RPMI8226 (cell line): ENCODE measurements around the gene AHRR.
A peak's percentile ranks its signal among the peaks of the same experiment; 100 is the strongest.

Experiments used
- DNase-seq: peaks from one replicate; pipeline ENCODE4 v3.0.0-alpha.2; 2015

AHRR gene

DNA sequence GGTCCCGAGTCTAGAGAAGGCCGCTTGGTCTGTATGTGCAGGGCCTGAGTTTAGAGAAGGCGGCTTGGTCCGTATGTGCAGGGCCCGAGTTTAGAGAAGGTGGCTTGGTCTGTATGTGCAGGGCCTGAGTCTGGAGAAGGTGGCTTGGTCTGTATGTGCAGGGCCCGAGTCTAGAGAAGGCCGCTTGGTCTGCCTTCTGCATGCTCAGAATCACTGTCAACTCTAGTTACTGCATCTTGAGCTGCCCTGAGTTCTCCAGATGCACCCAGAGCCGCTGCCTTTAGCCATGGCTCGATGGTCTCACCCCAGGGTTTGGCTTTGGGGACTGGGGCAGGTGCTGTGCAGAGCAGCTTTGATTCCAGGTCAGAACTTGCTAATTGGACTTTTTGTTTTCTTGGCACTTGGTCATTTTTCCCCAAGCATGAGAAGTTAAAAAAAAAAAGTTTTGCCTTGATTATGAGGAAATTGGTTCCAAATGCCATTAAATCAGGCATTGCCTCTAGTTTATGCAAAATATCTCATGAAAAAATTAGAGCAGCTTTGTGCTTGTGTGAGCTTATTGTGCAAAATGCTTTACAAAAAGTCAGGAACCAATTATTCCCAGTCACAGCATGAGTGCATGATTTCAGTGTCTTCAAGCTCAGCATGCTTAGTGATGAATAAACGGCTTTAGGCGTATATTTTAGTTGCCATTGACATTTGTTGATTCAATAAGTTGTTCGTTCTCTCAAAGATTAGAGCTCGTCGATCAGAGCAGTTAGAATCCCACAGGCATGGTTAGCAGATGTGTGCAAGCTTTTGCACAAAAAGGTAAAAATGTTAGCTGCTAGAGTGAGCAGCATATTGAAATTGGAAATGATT, 96.0 kb downstream of the AHRR start:
- no peak for DNase-seq

DNA sequence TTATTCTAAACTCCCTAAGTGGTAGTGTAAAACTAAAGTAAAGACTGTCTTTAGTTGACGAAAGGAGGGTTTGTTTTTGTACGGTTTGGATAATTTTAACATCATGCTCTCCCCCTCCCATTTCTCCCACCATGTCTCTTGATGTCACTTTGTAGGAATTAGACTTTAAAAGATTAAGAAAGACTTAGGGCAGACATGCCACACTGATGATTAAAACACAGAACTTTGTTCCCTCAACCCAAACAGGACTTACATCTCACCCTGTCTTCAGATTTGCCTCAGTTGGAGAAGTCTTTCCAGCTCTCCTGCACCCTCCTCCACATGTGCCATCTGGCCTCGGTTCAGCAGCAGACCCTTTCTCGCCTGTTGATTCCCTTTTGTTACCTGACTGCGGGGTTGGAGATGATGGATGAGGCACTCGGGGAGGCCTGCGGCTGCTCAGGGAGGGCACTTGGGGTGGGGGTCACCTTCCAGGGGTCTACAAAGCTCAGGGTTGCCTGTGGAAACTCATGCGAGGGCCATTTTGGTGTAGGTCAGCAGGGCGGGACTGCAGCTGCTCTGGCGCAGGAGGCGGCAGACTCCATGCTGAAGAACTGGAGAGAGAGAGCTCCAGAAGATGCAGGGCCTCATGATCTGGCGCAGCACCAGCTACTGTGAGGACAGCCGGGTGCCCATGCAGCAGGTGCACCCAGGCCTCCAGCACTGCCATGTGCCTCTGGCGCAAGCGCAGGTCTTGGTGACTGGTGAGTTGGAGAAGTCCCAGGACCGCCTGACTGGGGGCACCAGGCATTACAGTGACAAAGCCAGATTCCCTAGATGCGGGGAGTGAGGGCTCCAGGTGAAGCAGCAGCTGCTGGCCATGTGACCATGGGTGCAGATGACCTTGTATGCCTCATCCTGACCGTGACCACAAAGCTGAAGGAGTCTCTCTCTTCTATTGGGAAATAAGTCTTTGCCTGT, 96.9 kb downstream of the AHRR start:
- DNase-seq: peak; percentile 73

GRCh38 chr5:419970-420369, 98.5 kb downstream of the AHRR start:
- DNase-seq: no peak

DNA sequence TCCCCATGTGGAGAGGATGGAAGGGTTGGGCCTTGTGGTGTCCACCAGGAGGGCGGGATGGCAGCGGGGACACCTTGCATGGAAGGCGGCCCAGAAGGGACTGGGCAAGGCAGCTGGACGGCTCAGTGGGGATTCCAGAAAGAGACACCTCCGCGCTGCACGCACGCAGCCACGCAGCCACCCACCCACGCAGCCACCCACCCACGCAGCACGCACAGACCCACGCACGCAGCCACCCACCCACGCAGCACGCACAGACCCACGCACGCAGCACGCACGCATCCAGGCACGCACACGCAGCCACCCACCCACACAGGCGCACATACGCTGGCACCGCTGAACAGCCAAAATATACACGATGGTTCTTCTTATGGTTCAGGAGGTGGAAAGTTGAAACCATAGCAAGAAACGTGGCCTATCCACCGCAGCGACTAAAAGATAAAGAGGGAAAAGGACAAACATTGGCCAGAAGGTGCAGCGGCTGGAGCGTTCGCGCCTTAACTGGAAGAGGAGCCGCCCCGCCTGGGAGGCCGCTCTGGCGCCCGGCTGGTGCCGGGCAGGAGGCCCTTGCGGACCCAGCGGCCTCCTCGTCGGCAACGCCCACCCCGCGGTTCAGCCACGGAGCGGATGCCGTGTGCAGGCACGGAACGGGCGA, 99.2 kb downstream of the AHRR start:
- no peak for DNase-seq

- no peak for DNase-seq
Observed at GRCh38 chr5:421287-421880, 99.9 kb downstream of the AHRR start.

GRCh38 chr5:421901-422300, 100.4 kb downstream of the AHRR start:
- no peak for DNase-seq

GRCh38 chr5:422323-423232, 101.1 kb downstream of the AHRR start:
- DNase-seq: no peak

DNA sequence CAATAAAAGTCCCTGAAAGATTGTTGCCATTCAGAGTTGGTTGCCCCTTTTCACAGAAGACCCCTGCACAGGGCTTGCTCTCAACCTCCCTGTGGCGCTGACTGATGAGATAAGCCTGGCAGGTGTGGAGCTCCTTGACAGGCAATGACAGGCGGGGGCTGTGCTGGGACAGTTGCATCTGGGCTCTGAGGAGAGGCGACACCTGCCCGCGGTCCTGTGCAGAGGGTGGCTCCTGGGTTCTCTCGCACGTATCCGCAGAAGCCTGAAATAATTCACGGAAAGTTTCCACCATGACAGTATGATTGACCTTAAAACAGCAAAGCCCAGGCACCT, 101.7 kb downstream of the AHRR start:
- no peak for DNase-seq

GRCh38 chr5:423626-424261, 102.2 kb downstream of the AHRR start:
- DNase-seq: no peak

- peak; percentile 88 for DNase-seq
Observed at GRCh38 chr5:424301-425110, 103.0 kb downstream of the AHRR start.

- DNase-seq: no peak
Observed at GRCh38 chr5:425714-426113, 104.2 kb downstream of the AHRR start.

GRCh38 chr5:426392-426976, 105.0 kb downstream of the AHRR start:
- DNase-seq: no peak

DNA sequence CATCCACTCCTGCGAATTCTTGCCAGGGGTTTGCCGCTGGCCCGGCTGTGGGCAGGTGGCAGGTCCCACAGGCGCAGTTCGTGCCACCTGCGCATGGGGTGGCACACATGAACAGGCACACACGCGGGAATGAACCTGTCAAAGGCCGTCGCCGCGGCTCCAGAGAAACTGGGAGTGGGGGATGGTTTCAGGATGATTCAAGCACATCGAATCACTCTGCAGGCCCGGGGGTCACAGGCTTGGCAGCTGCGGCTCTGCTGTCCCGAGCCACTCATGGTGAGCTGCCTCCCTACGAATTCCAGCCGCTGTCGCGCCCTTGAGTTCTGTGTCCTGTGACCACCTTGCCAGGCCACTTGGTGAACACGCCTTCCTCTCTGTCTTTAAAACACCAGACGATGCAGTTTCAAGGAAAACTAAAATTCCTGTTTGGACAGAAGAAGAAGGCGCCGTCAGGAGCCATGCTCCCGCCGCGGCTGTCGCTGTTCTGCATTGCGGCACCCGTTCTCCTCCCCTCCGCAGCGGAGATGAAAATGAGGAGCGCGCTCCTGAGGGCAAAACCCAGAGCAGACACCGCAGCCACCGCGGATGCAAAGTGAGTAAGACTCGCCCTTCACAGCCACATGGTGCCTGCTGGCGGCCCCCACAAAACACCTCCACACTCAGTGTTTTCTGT, 106.0 kb downstream of the AHRR start:
- no peak for DNase-seq

DNA sequence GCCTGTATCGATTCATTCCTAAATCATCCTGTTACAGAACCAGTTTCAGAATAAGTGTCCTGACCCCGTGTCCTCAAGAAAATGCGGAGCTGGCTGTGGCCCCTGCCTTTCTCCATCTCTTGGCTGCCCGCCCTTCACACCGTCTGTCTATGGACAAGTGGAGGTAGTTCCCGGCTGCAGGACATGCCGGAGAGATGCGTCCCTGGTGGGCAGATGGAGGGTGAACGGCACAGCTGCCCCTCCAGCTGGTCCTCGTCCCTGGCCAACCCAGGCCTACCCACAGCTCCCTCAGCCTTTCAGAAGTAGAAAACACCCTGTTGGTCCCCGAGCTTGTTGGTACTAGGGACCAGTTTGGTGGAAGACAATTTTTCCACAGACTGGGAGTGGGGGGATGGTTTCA, 106.7 kb downstream of the AHRR start:
- no peak for DNase-seq

DNA sequence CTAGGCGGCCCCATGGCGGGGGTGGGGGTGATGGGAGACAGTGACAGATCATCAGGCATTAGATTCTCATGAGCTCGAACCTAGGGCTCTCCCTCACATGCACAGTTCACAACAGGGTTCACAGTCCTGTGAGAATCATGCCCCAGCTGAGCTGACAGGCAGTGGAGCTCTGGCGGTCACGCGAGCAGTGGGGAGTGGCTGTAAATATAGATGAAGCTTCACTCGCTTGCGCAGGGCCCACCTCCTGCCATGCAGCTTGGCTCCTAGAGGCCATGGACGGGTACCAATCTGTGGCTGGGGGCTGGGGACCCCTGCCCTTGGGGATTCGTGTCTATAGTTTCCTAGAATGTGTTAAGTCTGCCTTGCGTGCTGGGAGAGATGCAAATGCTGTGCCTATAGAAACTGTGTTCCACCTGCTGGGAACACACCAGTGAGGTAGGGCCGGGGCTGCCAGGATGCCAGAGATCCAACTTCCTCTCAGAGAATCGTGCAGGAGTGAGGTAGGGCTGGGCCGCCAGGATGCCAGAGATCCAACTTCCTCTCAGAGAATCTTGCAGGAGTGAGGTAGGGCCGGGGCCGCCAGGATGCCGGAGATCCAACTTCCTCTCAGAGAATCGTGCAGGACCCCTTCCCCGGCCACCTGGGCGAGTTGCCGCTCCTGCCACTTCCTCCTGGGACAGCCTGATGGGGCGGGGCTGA, 107.4 kb downstream of the AHRR start:
- DNase-seq: no peak

GRCh38 chr5:429453-430188, 108.1 kb downstream of the AHRR start:
- DNase-seq: no peak

DNA sequence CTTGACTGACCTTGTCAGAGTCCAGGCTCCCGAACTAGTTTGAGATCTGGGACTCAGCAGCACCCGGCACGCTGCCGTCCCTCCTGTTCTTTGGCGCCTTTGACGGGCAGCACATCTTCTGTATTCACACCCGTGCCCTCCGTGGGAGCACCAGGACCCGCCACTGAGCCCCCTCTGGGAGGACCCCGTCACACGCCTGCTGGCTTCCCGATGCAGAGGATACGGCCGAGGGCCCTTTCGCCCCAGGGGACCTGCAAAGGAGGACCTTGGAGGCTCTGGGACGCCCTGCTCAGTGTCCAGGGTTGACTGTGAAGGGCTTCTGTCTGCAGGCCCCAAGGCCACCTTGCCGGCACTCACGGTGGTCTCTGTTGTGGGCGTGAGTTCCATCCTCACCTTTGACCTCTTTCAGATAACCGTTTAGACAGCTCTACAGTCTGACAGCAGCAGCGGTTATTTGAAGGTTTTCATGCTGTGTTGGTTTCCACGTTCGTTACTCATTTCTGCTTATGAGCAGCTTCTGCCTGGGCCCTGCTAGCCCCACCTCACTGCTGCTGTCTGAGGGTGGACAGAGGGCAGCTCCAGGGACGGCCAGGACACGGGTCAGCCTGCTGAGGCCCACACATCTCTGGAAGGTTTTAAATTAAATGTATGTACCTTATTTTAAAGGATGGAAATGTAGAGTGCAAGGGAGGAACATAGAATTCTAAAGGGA, 108.9 kb downstream of the AHRR start:
- DNase-seq: no peak
